Osteocyte (in vitro differentiated cells): ENCODE measurements around the gene KBTBD13. TPM values are rescaled to one million over a fixed set of nuclear protein-coding genes. Genes with fewer than 3 reads are reported as not detected.

Experiments
- DNase-seq: peaks from one replicate; pipeline ENCODE4 v3.0.0; 2021; ENCODE audit warnings: mixed read lengths; ENCODE audit not compliant: unreplicated experiment; ENCODE audit errors: extremely low spot score
- H3K27ac Mint-ChIP-seq: one replicate; pipeline ENCODE4 v1.8.0; 2021; ENCODE audit warnings: mild to moderate bottlenecking, mixed read lengths; ENCODE audit not compliant: unreplicated experiment
- H3K27me3 Mint-ChIP-seq: one replicate; pipeline ENCODE4 v1.8.0; 2021; ENCODE audit warnings: mixed read lengths; ENCODE audit not compliant: unreplicated experiment
- H3K36me3 Mint-ChIP-seq: one replicate; pipeline ENCODE4 v1.8.0; 2021; ENCODE audit warnings: mixed read lengths; ENCODE audit not compliant: unreplicated experiment
- H3K4me1 Mint-ChIP-seq: one replicate; pipeline ENCODE4 v1.8.0; 2021; ENCODE audit warnings: mixed read lengths; ENCODE audit not compliant: unreplicated experiment
- H3K4me3 Mint-ChIP-seq: one replicate; pipeline ENCODE4 v1.8.0; 2021; ENCODE audit warnings: mild to moderate bottlenecking, moderate library complexity, mixed read lengths; ENCODE audit not compliant: unreplicated experiment
- H3K9me3 Mint-ChIP-seq: one replicate; pipeline ENCODE4 v1.8.0; 2021; ENCODE audit warnings: mixed read lengths; ENCODE audit not compliant: unreplicated experiment
- CTCF ChIP-seq: fragments of 200-600 bp; sonication (generic); IDR thresholded peaks from 2 replicates; pipeline ENCODE4 v1.5.0; 2021; ENCODE audit warnings: antibody characterized with exemption, mild to moderate bottlenecking, moderate library complexity
- total RNA-seq: library from RNA; stranded (reverse); gene quantifications from 2 replicates; pipeline ENCODE4 v1.2.1, GENCODE V29; 2021

KBTBD13 gene
- total RNA-seq, 1 donor from 2014 or later = not detected

GRCh38 chr15:65110676-65111292 lies 34.2 kb downstream of the KBTBD13 start:
- H3K36me3 Mint-ChIP-seq = peaks cover 38% of the 10 kb centered on the region
- no peak overlapping the region for H3K4me3 Mint-ChIP-seq
- no peak overlapping the region for H3K27ac Mint-ChIP-seq
- DNase-seq = no peak
- H3K9me3 Mint-ChIP-seq = no peaks in the 10 kb centered on the region
- TF ChIP-seq CTCF = no peak
- H3K27me3 Mint-ChIP-seq = no peaks in the 10 kb centered on the region
- H3K4me1 Mint-ChIP-seq = peaks cover 5% of the 10 kb centered on the region

GRCh38 chr15:65115086-65115485 lies 38.5 kb downstream of the KBTBD13 start, which contains the start of gene UBAP1L:
UBAP1L (minus strand) TSS chr15:65115200; CDS start chr15:65106215, 8,985 bp downstream.
- Mint-ChIP-seq H3K27ac (no peak within 1 kb of the TSS), H3K9me3 (no peaks in the 10 kb centered on the region), H3K4me3 (no peak within 1 kb of the TSS), H3K4me1 (peaks cover 5% of the 10 kb centered on the region), H3K27me3 (no peaks in the 10 kb centered on the region), H3K36me3 (peaks cover 49% of the 10 kb centered on the region)
- no peak for TF ChIP-seq CTCF
- no peak for DNase-seq

GRCh38 chr15:65115542-65115941 lies 39.0 kb downstream of the KBTBD13 start:
- DNase-seq = no peak
- H3K4me1 Mint-ChIP-seq = peaks cover 5% of the 10 kb centered on the region
- peaks cover 49% of the 10 kb centered on the region for H3K36me3 Mint-ChIP-seq
- H3K27me3 Mint-ChIP-seq = no peaks in the 10 kb centered on the region
- H3K9me3 Mint-ChIP-seq = no peaks in the 10 kb centered on the region
- H3K4me3 Mint-ChIP-seq = no peak overlapping the region
- no peak overlapping the region for H3K27ac Mint-ChIP-seq
- TF ChIP-seq CTCF = no peak

Other genes with a start within 250 kb of the KBTBD13 start
- 24.5 and 24.7 TPM in 2 replicates for gene PLEKHO2, start 234.8 kb upstream of the KBTBD13 start, total RNA-seq
- 4.6 and 5.7 TPM in 2 replicates for gene ANKDD1A, start 164.8 kb upstream of the KBTBD13 start, total RNA-seq
- gene SPG21, start 86.8 kb upstream of the KBTBD13 start, total RNA-seq = 116 and 120 TPM in 2 replicates
- gene MTFMT, start 47.1 kb upstream of the KBTBD13 start, total RNA-seq = 16.3 and 16.9 TPM in 2 replicates
- gene SLC51B, start 31.4 kb upstream of the KBTBD13 start, total RNA-seq = not detected in 2 replicates
- gene RASL12, start 8.8 kb upstream of the KBTBD13 start, total RNA-seq = 0.73 and 0.78 TPM in 2 replicates
- 5.1 and 5.4 TPM in 2 replicates for gene UBAP1L, start 38.5 kb downstream of the KBTBD13 start, total RNA-seq
- 22.3 and 27.1 TPM in 2 replicates for gene PDCD7, start 57.1 kb downstream of the KBTBD13 start, total RNA-seq
- gene CLPX, start 108.6 kb downstream of the KBTBD13 start, total RNA-seq = 62.8 and 64.0 TPM in 2 replicates
- gene CILP, start 134.7 kb downstream of the KBTBD13 start, total RNA-seq = 0.19 TPM in 1 of 2 replicates, not detected in the other
- 9.4 and 9.5 TPM in 2 replicates for gene PARP16, start 210.1 kb downstream of the KBTBD13 start, total RNA-seq
- gene RNU5A-1, start 219.3 kb downstream of the KBTBD13 start, total RNA-seq = not detected in 2 replicates
- gene RNU5B-1, start 227.9 kb downstream of the KBTBD13 start, total RNA-seq = 18.5 and 32.7 TPM in 2 replicates